GM19023 (cell line): ENCODE measurements around the gene CNN2.

Experiments
- ATAC-seq: cut with Tn5 transposase; IDR thresholded peaks from one replicate; pipeline ENCODE4 v1.9.1; 2021; ENCODE audit warnings: mild to moderate bottlenecking, moderate library complexity; ENCODE audit not compliant: unreplicated experiment

Gene CNN2

GRCh38 chr19:1026783-1027649, 608 bp downstream of the CNN2 start:
- ATAC-seq, result peak; percentile 22

- no peak for ATAC-seq
Observed at GRCh38 chr19:1027650-1028061, 1.2 kb downstream of the CNN2 start.

DNA sequence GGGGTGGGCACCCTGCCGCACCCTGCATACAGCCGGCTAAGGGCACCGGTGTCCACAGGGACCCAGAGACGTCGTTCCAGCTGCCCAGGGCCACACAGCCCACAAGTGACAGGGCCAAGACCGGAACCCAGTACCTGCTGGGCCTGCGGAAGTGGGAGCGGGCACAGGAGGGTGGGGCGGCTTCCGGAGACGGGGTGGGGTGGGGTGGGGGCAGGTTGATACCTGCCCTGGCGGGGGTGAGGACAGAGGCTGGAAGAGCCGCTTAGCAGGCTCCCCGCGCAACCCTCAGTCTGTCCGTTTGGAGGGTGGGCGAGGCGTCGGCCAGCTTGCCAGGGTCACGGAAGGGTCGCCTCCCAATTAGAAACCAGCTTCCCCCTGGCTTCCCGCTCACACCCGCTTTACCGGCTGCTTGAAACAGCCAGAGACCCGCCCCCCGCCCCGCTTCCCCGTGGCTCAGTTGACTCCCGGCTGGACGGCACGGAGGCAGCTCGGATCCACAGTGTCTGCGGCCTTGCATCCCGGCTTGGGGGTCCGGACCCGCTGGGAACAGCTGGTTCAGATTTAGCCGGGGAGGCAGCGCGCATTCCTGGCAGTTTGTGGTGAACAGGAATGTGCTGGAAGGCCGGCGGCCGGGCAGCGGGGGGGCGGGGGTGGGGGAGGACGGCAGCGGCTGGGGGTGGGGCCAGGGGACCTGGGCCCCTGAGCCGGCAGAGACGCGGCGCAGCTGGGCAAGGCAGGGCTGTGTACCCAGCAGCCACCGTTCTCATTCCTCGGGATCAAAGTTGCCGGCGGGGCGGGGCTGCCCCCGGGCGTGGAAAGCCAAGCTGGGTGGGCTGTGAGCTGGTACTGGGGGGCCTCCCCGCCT, 1.9 kb downstream of the CNN2 start:
- ATAC-seq, result no peak

GRCh38 chr19:1032264-1032867, 6.0 kb downstream of the CNN2 start:
- ATAC-seq, result no peak

DNA sequence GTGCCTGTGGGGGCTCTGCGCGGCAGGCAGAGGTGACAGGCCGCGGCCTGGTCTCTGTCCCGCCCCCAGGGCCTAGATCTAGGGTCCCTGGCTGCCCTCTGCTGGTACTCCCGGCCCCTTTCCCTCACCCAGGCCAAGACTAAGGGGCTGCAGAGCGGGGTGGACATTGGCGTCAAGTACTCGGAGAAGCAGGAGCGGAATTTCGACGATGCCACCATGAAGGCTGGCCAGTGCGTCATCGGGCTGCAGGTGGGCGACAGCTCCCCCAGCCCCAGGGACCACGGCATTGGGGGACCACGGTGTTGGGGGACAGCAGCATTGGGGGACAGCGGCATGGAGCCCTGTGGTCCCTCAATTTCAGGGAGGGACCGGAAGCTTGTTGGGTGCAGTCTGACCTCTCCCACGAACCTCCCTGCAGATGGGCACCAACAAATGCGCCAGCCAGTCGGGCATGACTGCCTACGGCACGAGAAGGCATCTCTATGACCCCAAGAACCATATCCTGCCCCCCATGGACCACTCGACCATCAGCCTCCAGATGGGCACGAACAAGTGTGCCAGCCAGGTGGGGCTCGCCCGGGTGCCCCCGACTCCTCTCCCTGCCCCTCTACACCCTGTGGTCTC, 9.7 kb downstream of the CNN2 start:
- no peak for ATAC-seq

- ATAC-seq, result no peak
Observed at GRCh38 chr19:1037621-1038064, 11.2 kb downstream of the CNN2 start.

DNA sequence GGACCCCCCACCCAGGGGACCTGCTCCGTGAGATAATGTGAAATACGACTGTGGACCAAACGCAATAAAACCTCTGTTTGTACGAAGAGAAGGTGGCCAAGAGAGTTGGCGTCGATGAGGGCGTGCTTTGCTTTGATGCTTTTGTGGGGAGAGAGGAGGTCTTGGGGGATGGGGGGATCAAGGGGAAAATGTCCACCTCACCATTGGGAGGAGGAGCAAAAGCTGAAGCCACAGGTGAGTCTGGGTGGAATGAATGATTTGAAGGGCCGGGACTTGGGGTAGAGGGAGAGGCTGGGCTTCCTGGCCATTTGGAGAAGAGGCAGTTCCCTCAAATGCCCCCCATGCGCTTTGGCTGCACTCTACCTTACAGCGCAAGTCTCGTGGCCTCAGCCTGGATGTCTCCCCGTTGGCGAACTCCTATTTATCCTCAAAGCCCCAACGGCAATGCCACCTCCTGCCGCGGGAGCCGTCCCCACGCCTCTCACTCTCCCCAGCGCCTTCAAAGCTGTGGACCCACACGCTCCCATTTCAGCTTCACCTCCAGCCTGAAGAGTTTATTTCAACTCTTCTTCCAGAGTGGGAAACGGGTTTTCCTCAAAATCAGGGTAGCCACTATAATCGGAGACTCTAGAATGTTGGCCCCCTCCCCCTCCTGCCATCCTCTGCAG, 12.7 kb downstream of the CNN2 start:
- no peak for ATAC-seq

GRCh38 chr19:1039646-1040475, 13.5 kb downstream of the CNN2 start, which contains the start of gene ABCA7:
Gene ABCA7, plus strand, starts transcription at chr19:1040107. Its CDS starts 1,255 bp downstream, at chr19:1041362.
- ATAC-seq, result peak; percentile 81

DNA sequence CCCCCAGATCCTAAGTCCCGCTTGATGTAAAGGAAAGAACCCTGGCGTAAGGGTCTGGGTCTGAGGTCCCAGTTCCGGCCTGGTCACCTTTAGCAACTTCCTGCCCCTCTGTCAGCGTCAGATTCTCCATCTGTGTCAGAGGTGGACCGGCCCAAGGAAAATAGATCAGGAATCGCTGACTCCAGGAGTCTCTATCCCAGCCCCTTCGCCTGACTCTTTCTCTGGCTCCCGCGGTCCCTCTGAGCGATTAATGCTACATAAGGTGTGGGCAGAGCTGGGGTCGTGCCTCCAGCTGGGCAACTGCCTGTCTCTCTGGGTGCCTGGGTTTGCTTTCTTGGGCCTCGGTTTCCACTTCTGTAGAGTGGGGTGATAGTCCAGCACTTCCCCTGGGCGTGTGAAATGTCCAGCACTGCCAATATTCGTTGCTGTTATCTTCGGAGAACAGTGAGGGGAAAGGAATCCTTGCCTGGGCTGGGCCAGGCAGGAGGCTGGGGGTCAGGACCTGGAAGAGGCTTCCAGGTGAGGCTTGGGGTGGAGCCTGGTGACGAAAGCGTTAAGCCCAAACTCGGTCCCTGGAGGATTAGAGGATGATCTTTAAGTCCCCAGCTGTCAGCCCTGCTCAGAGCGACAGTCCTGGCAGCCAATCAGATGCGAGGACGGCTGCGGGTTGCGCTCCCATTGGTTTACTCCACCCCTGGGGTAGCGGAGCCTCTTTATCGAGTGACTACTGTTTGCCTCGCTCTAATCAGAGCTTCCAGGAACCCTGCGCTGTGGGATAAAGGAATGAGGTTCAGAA, 14.3 kb downstream of the CNN2 start:
- no peak for ATAC-seq

GRCh38 chr19:1041272-1041834, 14.9 kb downstream of the CNN2 start:
- no peak for ATAC-seq

GRCh38 chr19:1041835-1042685, 15.7 kb downstream of the CNN2 start:
- ATAC-seq, result no peak

GRCh38 chr19:1042689-1043511, 16.5 kb downstream of the CNN2 start:
- ATAC-seq, result no peak

DNA sequence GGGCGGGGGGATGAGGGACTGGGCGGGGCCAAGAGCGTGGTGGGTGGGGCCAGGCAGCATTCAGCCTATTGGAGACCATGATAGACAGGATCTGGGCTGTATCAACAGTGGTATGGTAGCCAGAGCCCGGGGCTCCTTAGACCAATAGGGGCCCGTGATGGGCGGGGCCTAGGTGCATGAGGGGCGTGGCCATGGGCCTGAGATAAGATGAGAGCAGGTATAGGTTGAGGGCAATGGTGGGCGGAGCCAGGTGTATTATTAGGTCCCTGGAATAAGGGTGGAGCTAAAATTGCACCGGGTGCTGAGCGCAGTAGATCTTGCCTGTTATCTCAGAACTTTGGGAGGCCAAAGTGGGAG, 18.8 kb downstream of the CNN2 start:
- no peak for ATAC-seq

GRCh38 chr19:1046117-1046626, 19.8 kb downstream of the CNN2 start:
- ATAC-seq, result no peak

DNA sequence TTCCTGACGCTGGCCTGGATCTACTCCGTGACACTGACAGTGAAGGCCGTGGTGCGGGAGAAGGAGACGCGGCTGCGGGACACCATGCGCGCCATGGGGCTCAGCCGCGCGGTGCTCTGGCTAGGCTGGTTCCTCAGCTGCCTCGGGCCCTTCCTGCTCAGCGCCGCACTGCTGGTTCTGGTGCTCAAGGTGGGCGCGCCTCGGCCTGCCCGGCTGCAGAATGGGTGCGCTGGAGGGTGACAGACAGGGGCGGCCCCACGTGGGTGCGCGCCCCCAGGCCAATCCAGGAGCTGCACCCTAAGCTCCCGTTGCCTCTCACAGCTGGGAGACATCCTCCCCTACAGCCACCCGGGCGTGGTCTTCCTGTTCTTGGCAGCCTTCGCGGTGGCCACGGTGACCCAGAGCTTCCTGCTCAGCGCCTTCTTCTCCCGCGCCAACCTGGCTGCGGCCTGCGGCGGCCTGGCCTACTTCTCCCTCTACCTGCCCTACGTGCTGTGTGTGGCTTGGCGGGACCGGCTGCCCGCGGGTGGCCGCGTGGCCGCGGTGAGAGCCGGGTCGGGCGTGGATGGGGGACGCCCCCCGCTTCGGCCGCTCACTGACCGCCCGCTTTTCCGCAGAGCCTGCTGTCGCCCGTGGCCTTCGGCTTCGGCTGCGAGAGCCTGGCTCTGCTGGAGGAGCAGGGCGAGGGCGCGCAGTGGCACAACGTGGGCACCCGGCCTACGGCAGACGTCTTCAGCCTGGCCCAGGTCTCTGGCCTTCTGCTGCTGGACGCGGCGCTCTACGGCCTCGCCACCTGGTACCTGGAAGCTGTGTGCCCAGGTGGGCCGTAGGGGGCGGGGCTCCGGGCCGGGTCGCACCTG, 20.7 kb downstream of the CNN2 start:
- no peak for ATAC-seq
